ENCODE data around the gene APBA1.
A peak's percentile ranks its signal among the peaks of the same experiment; 100 is the strongest.

APBA1 gene

DNA sequence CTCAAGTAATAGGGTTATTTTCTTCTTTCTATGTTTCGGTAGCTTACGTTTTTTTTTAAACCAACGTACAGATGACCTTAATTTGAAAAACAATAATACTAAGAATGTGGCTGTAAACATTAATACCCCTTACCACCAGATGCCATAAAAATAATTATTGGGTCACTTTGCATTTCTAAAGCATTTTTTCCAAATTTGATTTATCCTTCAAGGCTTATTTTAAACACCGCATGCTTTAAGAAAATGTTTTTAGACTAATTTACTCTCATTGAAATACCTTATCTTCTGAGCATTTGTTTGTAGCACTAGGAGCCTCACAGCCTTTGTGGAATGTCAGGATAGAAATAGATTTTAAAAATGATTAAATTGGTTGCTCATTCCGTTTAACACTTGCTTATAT is 5.8 kb upstream of the APBA1 start:
- Histone ChIP-seq H3K36me3 (ENCODE audit: insufficient read depth, low read length) (no peaks in the 10 kb centered on the region), H3K79me2 (ENCODE audit: control insufficient read depth, insufficient read depth, low read length, unreplicated experiment) (no peaks in the 10 kb centered on the region), H3K27me3 (ENCODE audit: insufficient read depth, low read length) (no peaks in the 10 kb centered on the region), H3K4me1 (ENCODE audit: control insufficient read depth, insufficient read depth, low read length, unreplicated experiment) (peaks cover 20% of the 10 kb centered on the region), H3K4me3 (ENCODE audit: low read depth, low read length) (no peak overlapping the region), H2AFZ (ENCODE audit: low read length, unreplicated experiment) (no peak overlapping the region), H3K27ac (ENCODE audit: low read depth, low read length) (no peak overlapping the region)

DNA sequence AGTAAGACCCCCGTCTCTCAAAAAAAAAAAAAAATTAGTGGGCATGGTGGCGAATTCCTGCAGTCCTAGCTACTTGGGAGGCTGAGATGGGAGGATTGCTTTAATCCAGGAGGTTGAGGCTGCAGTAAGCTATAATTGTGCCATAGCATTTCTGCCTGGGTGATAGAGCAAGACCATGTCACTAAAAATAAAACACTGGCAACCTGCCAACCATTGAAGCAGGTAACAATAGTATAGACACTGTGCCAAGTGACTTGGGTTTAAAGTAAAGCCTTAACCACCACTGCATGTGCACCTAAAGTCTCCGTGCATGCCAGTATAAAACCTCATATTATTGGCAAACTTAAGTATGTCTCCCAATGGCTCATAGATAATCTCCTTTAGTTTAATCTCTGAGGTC is 3.4 kb upstream of the APBA1 start:
- no peaks in the 10 kb centered on the region for H3K36me3 ChIP-seq (ENCODE audit: insufficient read depth, low read length)
- H3K27me3 ChIP-seq (ENCODE audit: insufficient read depth, low read length), result no peaks in the 10 kb centered on the region
- H3K4me3 ChIP-seq (ENCODE audit: low read depth, low read length), result peak overlapping the region; percentile 41; the same call in 1 of the 2 replicates
- H3K27ac ChIP-seq (ENCODE audit: low read depth, low read length), result peak overlapping the region; percentile 53
- H3K79me2 ChIP-seq (ENCODE audit: control insufficient read depth, insufficient read depth, low read length, unreplicated experiment), result no peaks in the 10 kb centered on the region
- peaks cover 20% of the 10 kb centered on the region for H3K4me1 ChIP-seq (ENCODE audit: control insufficient read depth, insufficient read depth, low read length, unreplicated experiment)
- H2AFZ ChIP-seq (ENCODE audit: low read length, unreplicated experiment), result no peak overlapping the region

- Histone ChIP-seq H3K27me3 (ENCODE audit: insufficient read depth, low read length) (no peaks in the 10 kb centered on the region), H3K4me3 (ENCODE audit: low read depth, low read length) (peak overlapping the region; percentile 41; the same call in 1 of the 2 replicates), H2AFZ (ENCODE audit: low read length, unreplicated experiment) (peak overlapping the region; percentile 43), H3K36me3 (ENCODE audit: insufficient read depth, low read length) (no peaks in the 10 kb centered on the region), H3K27ac (ENCODE audit: low read depth, low read length) (peak overlapping the region; percentile 53), H3K4me1 (ENCODE audit: control insufficient read depth, insufficient read depth, low read length, unreplicated experiment) (peaks cover 20% of the 10 kb centered on the region), H3K79me2 (ENCODE audit: control insufficient read depth, insufficient read depth, low read length, unreplicated experiment) (no peaks in the 10 kb centered on the region)
These were observed 2.7 kb upstream of the APBA1 start for GRCh38 chr9:69674716-69675438.

DNA sequence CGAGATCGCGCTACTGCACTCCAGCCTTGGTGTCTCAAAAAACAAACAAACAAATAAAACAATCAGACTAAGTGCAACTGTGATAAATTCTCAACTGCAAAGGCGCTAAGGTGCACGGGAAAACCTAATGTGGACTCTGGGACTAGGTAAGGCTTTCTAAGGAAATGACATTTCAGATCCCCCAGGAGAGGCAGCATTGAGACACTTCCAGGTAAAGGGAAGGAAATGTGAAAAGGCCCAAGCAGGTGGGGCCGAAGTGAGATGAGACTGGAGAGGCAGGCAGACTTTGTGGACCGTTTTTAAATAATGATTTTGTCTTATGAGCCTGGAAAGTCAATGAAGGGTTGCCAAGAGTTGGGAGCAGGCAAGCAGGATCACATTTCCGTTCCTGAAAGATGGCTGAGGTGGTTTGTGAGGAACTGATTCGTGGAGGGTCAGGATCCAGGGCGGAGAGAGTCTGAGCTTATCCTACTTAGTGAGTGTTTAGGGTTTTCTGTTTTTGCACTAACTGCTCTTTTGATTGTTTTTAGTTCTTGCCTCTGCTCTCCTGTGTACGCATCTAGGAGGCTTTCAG is 2.0 kb upstream of the APBA1 start:
- H3K27me3 ChIP-seq (ENCODE audit: insufficient read depth, low read length), result no peaks in the 10 kb centered on the region
- H3K27ac ChIP-seq (ENCODE audit: low read depth, low read length), result no peak overlapping the region
- H3K36me3 ChIP-seq (ENCODE audit: insufficient read depth, low read length), result no peaks in the 10 kb centered on the region
- peaks cover 20% of the 10 kb centered on the region for H3K4me1 ChIP-seq (ENCODE audit: control insufficient read depth, insufficient read depth, low read length, unreplicated experiment)
- H3K4me3 ChIP-seq (ENCODE audit: low read depth, low read length), result peak overlapping the region; percentile 0; the same call in 1 of the 2 replicates
- H3K79me2 ChIP-seq (ENCODE audit: control insufficient read depth, insufficient read depth, low read length, unreplicated experiment), result no peaks in the 10 kb centered on the region
- H2AFZ ChIP-seq (ENCODE audit: low read length, unreplicated experiment), result peak overlapping the region; percentile 26

DNA sequence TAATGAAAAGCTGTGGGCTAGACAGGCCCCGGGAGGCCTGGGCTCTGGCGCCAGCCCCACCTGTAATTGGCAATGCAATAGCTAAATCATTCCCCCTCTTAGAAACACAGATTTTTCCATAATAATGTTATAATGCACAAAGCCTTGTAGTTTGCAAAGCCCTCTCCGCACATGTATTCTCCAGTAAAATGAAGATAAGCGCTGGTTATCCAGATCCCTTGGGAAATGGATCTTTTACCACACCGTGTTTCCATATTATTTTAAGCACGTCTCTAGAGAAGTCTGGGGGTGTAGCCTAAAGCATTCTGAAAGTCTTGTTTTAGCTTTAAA is 1.1 kb upstream of the APBA1 start:
- Histone ChIP-seq H3K4me3 (ENCODE audit: low read depth, low read length) (peak overlapping the region; percentile 96), H3K36me3 (ENCODE audit: insufficient read depth, low read length) (no peaks in the 10 kb centered on the region), H3K4me1 (ENCODE audit: control insufficient read depth, insufficient read depth, low read length, unreplicated experiment) (peaks cover 20% of the 10 kb centered on the region), H3K27me3 (ENCODE audit: insufficient read depth, low read length) (no peaks in the 10 kb centered on the region), H3K79me2 (ENCODE audit: control insufficient read depth, insufficient read depth, low read length, unreplicated experiment) (no peaks in the 10 kb centered on the region), H3K27ac (ENCODE audit: low read depth, low read length) (no peak overlapping the region), H2AFZ (ENCODE audit: low read length, unreplicated experiment) (peak overlapping the region; percentile 98)

DNA sequence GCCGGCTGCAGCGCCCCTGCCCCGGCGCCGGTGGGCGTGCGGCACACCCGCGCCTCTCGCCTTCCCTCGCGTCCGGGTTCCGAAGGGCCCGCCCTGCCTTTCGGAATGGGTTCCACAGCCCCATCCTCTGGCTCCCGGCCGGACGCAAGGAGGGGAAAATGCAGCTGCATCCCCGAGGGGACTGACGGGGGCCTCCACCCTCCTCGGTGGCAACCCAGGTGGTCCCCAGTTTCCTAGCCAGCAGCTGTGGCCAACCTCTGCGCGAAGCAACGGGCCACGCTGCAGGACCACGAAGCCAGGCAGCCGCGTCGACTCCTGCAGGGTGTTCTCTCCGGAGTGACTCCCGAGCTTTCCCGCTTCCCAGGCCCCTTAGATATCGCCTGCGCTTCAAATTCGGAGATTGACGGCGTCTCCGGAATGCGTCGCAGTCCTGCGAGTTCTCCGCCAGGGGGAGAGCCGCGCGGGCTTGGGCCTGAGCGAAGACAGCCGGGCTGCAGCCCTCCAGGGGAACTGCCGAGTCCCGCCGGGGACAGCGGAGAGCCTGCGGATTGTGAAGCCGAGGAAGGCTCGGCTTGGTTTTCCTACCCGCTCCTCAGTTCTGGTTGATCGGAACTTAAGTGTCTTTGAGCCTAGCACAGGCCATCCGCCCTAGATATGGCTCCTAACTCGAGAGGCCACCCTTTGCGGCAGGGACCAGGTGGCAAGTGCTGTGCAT is 582 bp upstream of the APBA1 start:
- Histone ChIP-seq H3K36me3 (ENCODE audit: insufficient read depth, low read length) (no peaks in the 10 kb centered on the region), H3K79me2 (ENCODE audit: control insufficient read depth, insufficient read depth, low read length, unreplicated experiment) (no peaks in the 10 kb centered on the region), H3K27ac (ENCODE audit: low read depth, low read length) (no peak overlapping the region), H3K27me3 (ENCODE audit: insufficient read depth, low read length) (no peaks in the 10 kb centered on the region), H2AFZ (ENCODE audit: low read length, unreplicated experiment) (peak overlapping the region; percentile 99), H3K4me1 (ENCODE audit: control insufficient read depth, insufficient read depth, low read length, unreplicated experiment) (peaks cover 20% of the 10 kb centered on the region), H3K4me3 (ENCODE audit: low read depth, low read length) (peak overlapping the region; percentile 96)

DNA sequence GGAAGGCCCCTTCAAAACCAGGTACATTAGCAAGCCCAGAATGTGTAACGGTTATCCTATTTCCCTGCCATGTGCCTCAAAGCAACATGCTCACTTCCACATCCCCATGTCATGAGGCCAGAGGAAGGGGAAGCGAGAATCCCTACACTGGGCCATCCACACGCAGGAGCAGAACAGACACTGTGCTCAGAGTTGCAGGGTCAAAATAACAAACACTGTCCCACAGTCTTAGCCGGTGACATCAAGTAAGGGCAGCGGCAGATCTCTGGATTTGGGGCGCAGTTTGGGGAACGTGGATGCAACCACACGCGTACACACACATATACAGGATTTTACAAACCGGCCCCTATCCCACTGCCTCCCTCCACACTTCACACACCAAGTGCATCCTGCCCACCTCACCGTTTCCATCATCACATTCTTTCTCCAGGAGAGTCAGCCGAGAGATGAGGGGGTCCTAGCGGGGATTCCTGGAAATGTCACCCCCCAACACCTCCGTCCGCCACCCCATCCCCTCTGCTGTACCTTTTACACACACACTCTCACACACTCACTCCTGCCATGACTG is 776 bp downstream of the APBA1 start:
- Histone ChIP-seq H3K27me3 (ENCODE audit: insufficient read depth, low read length) (no peaks in the 10 kb centered on the region), H3K79me2 (ENCODE audit: control insufficient read depth, insufficient read depth, low read length, unreplicated experiment) (no peaks in the 10 kb centered on the region), H3K4me1 (ENCODE audit: control insufficient read depth, insufficient read depth, low read length, unreplicated experiment) (peaks cover 20% of the 10 kb centered on the region), H3K36me3 (ENCODE audit: insufficient read depth, low read length) (no peaks in the 10 kb centered on the region), H3K27ac (ENCODE audit: low read depth, low read length) (no peak overlapping the region), H2AFZ (ENCODE audit: low read length, unreplicated experiment) (peak overlapping the region; percentile 96), H3K4me3 (ENCODE audit: low read depth, low read length) (peak overlapping the region; percentile 96)

GRCh38 chr9:69667306-69667705 is 4.9 kb downstream of the APBA1 start:
- H3K79me2 ChIP-seq (ENCODE audit: control insufficient read depth, insufficient read depth, low read length, unreplicated experiment), result no peaks in the 10 kb centered on the region
- no peaks in the 10 kb centered on the region for H3K36me3 ChIP-seq (ENCODE audit: insufficient read depth, low read length)
- H3K4me3 ChIP-seq (ENCODE audit: low read depth, low read length), result no peak overlapping the region
- H3K27ac ChIP-seq (ENCODE audit: low read depth, low read length), result no peak overlapping the region
- no peak overlapping the region for H2AFZ ChIP-seq (ENCODE audit: low read length, unreplicated experiment)
- no peaks in the 10 kb centered on the region; the same call in 1 of the 2 replicates for H3K27me3 ChIP-seq (ENCODE audit: insufficient read depth, low read length)
- no peaks in the 10 kb centered on the region for H3K4me1 ChIP-seq (ENCODE audit: control insufficient read depth, insufficient read depth, low read length, unreplicated experiment)

GRCh38 chr9:69660304-69660703 is 11.9 kb downstream of the APBA1 start:
- Histone ChIP-seq H3K36me3 (ENCODE audit: insufficient read depth, low read length) (no peaks in the 10 kb centered on the region), H3K4me1 (ENCODE audit: control insufficient read depth, insufficient read depth, low read length, unreplicated experiment) (no peaks in the 10 kb centered on the region), H3K27me3 (ENCODE audit: insufficient read depth, low read length) (no peaks in the 10 kb centered on the region; the same call in 1 of the 2 replicates), H3K27ac (ENCODE audit: low read depth, low read length) (no peak overlapping the region), H2AFZ (ENCODE audit: low read length, unreplicated experiment) (no peak overlapping the region), H3K79me2 (ENCODE audit: control insufficient read depth, insufficient read depth, low read length, unreplicated experiment) (no peaks in the 10 kb centered on the region), H3K4me3 (ENCODE audit: low read depth, low read length) (no peak overlapping the region)

GRCh38 chr9:69658987-69659675 is 13.0 kb downstream of the APBA1 start:
- Histone ChIP-seq H3K4me1 (ENCODE audit: control insufficient read depth, insufficient read depth, low read length, unreplicated experiment) (no peaks in the 10 kb centered on the region), H3K79me2 (ENCODE audit: control insufficient read depth, insufficient read depth, low read length, unreplicated experiment) (no peaks in the 10 kb centered on the region), H2AFZ (ENCODE audit: low read length, unreplicated experiment) (no peak overlapping the region), H3K27me3 (ENCODE audit: insufficient read depth, low read length) (no peaks in the 10 kb centered on the region; the same call in 1 of the 2 replicates), H3K36me3 (ENCODE audit: insufficient read depth, low read length) (no peaks in the 10 kb centered on the region), H3K4me3 (ENCODE audit: low read depth, low read length) (no peak overlapping the region), H3K27ac (ENCODE audit: low read depth, low read length) (no peak overlapping the region)
